ENCODE results near the gene WNT9B.

Gene WNT9B

DNA sequence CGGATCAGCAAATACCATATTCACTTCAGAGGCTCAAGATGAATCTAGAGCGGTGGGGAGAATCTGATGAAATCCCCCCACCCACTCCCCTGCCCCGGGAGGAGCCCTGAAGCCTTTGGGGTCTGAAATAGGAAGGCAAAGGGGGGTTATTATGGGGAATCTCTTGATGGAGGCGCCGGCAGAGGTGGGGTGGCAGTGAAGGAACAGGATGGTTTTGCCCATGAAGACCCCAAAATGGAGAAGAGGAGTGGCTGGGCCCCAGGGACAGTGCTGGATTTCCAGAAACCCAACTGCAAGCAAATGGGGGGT lies 33.5 kb upstream of the WNT9B start:
- H2AFZ ChIP-seq (ENCODE audit: low read depth, low read length, severe bottlenecking): no peak overlapping the region
- no peak overlapping the region for H3K9ac ChIP-seq (ENCODE audit: low read length)
- H3K79me2 ChIP-seq (ENCODE audit: insufficient read depth, low read length): no peaks in the 10 kb centered on the region
- H3F3A ChIP-seq (ENCODE audit: insufficient read depth): no peaks in the 10 kb centered on the region
- no peak for TF ChIP-seq EZH2phosphoT487 (conservative IDR thresholded peaks at IDR 0.05; ENCODE audit: low read length)
- TF ChIP-seq, protein P1, sequence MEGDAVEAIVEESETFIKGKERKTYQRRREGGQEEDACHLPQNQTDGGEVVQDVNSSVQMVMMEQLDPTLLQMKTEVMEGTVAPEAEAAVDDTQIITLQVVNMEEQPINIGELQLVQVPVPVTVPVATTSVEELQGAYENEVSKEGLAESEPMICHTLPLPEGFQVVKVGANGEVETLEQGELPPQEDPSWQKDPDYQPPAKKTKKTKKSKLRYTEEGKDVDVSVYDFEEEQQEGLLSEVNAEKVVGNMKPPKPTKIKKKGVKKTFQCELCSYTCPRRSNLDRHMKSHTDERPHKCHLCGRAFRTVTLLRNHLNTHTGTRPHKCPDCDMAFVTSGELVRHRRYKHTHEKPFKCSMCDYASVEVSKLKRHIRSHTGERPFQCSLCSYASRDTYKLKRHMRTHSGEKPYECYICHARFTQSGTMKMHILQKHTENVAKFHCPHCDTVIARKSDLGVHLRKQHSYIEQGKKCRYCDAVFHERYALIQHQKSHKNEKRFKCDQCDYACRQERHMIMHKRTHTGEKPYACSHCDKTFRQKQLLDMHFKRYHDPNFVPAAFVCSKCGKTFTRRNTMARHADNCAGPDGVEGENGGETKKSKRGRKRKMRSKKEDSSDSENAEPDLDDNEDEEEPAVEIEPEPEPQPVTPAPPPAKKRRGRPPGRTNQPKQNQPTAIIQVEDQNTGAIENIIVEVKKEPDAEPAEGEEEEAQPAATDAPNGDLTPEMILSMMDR (IDR thresholded peaks at IDR 0.05; ENCODE audit: insufficient read depth, low read length, poor library complexity, severe bottlenecking): no peak
- H4K20me1 ChIP-seq (ENCODE audit: low read depth, low read length): no peaks in the 10 kb centered on the region
- H3K27ac ChIP-seq (ENCODE audit: low read depth, low read length): no peak overlapping the region
- no peaks in the 10 kb centered on the region for H3K9me2 ChIP-seq (replicated peaks; ENCODE audit: insufficient read depth, low read length)
- H3K9me3 ChIP-seq (ENCODE audit: insufficient read depth, low read length): no peaks in the 10 kb centered on the region
- no peaks in the 10 kb centered on the region for H3K36me3 ChIP-seq (ENCODE audit: low read length)
- no peak overlapping the region for H3K4me3 ChIP-seq (ENCODE audit: insufficient read depth, low read length, poor library complexity, severe bottlenecking)
- H3K4me2 ChIP-seq (ENCODE audit: low read depth, low read length, poor library complexity, severe bottlenecking): no peak overlapping the region
- 0 out of 2 replicates have a peak, but pooled peaks cover 3% of the 10 kb centered on the region for H3K27me3 ChIP-seq (ENCODE audit: low read length)

DNA sequence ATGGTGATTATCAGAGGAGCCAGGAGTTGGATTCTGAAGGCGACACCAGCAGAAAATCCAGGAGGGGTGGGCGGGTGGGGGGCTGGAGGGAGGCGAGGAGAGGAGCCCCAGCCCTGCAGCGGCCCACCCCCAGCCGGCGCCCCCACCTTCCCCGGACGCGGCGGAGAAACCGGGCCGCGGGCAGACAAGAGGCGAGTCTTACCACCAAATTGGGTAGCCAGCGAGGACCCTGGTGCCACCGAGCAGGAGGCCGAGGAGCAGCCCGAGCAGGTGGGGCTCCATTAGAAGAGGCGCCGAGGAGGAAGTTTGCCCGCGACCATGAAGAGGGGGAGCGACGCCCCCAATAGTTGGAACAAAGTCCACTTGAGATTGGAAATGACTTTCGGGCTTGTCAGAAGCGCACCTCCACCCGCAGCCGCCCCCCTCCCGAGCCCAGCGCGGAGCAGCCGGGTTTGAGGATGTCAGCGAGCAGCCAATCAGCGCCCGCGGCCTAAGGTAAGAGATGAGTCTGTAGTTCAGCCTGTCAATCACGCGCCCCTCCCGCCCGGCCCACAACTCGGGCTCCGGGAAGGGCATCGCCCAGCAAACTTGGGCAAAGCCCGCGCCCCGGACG lies 33.0 kb upstream of the WNT9B start, which contains the start of gene WNT3:
TSS of gene WNT3 (minus strand) at position 377 of the 613 bp plus-strand sequence. CDS start at position 282, 95 bp downstream.
- Histone ChIP-seq H4K20me1 (ENCODE audit: low read depth, low read length) (no peaks in the 10 kb centered on the region), H3K9me3 (ENCODE audit: insufficient read depth, low read length) (no peaks in the 10 kb centered on the region), H3K27me3 (ENCODE audit: low read length) (0 out of 2 replicates have a peak, but pooled peaks cover 3% of the 10 kb centered on the region), H2AFZ (ENCODE audit: low read depth, low read length, severe bottlenecking) (no peak within 1 kb of the TSS), H3K4me3 (ENCODE audit: insufficient read depth, low read length, poor library complexity, severe bottlenecking) (peak within 1 kb of the TSS; percentile 29), H3K36me3 (ENCODE audit: low read length) (no peaks in the 10 kb centered on the region), H3K9me2 (replicated peaks; ENCODE audit: insufficient read depth, low read length) (no peaks in the 10 kb centered on the region), H3K9ac (ENCODE audit: low read length) (no peak within 1 kb of the TSS), H3K27ac (ENCODE audit: low read depth, low read length) (no peak within 1 kb of the TSS), H3K79me2 (ENCODE audit: insufficient read depth, low read length) (no peaks in the 10 kb centered on the region), H3K4me2 (ENCODE audit: low read depth, low read length, poor library complexity, severe bottlenecking) (peak within 1 kb of the TSS; percentile 34), H3F3A (ENCODE audit: insufficient read depth) (no peaks in the 10 kb centered on the region)
- no peak for TF ChIP-seq EZH2phosphoT487 (conservative IDR thresholded peaks at IDR 0.05; ENCODE audit: low read length)

DNA sequence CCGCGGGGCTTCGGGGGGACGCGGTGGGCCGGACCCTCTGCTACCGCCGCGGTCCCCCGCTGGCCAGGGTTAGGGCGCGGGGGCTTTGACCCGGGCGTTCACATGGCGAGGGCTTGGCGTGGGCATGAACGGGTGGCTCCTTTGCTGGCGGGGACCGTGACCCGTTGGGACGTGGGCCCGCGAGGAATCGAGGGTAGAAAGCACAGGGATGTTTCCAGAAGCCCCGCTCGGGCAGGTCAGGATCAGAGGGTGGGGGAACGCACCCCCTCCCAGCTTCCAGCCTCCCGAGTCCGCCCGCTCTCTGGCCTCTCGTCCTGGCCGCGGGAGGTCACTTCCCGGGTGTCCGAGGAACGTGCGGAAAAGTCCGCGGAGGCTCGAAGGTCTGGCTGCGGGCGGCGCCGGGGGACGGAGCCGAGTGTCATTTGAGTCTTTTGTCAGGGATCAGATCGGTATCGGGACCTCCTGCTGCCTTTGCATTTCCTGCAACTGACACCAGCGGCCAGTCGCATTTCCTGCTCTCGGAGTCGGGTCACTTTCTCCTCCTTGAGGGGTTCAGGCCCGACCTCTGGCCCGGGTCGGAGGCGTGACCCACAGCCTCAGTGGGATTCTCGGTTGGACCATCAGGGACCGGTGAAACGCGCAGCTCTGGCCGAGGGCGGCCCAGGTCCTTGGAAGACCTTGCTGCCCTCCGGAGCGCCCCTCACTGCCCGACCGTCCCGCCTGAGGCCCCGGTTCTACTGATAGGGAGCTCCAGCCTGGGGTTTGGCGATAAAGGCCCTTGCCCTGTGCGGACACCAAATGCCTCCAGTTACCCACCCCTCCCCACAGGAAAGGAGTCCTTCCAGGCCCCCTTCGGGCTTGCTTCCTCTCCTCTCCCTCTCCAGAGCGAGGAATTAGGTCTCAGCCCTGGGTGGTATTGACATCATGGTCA lies 32.2 kb upstream of the WNT9B start:
- no peak overlapping the region for H3K27ac ChIP-seq (ENCODE audit: low read depth, low read length)
- H3K9me2 ChIP-seq (replicated peaks; ENCODE audit: insufficient read depth, low read length): no peaks in the 10 kb centered on the region
- TF ChIP-seq, protein P1 (IDR thresholded peaks at IDR 0.05; ENCODE audit: insufficient read depth, low read length, poor library complexity, severe bottlenecking): no peak
- no peak for TF ChIP-seq EZH2phosphoT487 (conservative IDR thresholded peaks at IDR 0.05; ENCODE audit: low read length)
- no peak overlapping the region for H3K9ac ChIP-seq (ENCODE audit: low read length)
- H2AFZ ChIP-seq (ENCODE audit: low read depth, low read length, severe bottlenecking): no peak overlapping the region
- 0 out of 2 replicates have a peak, but pooled peaks cover 3% of the 10 kb centered on the region for H3K27me3 ChIP-seq (ENCODE audit: low read length)
- H3K4me2 ChIP-seq (ENCODE audit: low read depth, low read length, poor library complexity, severe bottlenecking): peak overlapping the region; percentile 34
- no peaks in the 10 kb centered on the region for H3K9me3 ChIP-seq (ENCODE audit: insufficient read depth, low read length)
- H3K79me2 ChIP-seq (ENCODE audit: insufficient read depth, low read length): no peaks in the 10 kb centered on the region
- no peaks in the 10 kb centered on the region for H4K20me1 ChIP-seq (ENCODE audit: low read depth, low read length)
- no peaks in the 10 kb centered on the region for H3K36me3 ChIP-seq (ENCODE audit: low read length)
- H3K4me3 ChIP-seq (ENCODE audit: insufficient read depth, low read length, poor library complexity, severe bottlenecking): peak overlapping the region; percentile 29
- no peaks in the 10 kb centered on the region for H3F3A ChIP-seq (ENCODE audit: insufficient read depth)
